AG04450 (cell line): ENCODE results near the gene USP9X. TPM values are rescaled to one million over a fixed set of nuclear protein-coding genes. Genes with fewer than 3 reads are reported as not detected.
"Not testable (repeated sequence)": the region's sequence is repeated elsewhere in the genome, so short reads cannot be mapped to it uniquely, and the experiment has no call there.

Source experiments
- CTCF ChIA-PET: fragments of 300-600, 350-600 bp; formaldehyde crosslinking; extraction: SDS; loops from one replicate; lab custom pipeline; 2022; ENCODE audit warnings: antibody characterized with exemption, inconsistent platforms; lab: Charles Lee
- POLR2A ChIA-PET: fragments of 350-600 bp; formaldehyde crosslinking; extraction: SDS; loops from one replicate; lab custom pipeline; 2021; ENCODE audit warnings: antibody characterized with exemption, inconsistent platforms; lab: Yijun Ruan, JAX
- DNase-seq: peaks from one replicate; pipeline ENCODE4 v3.0.0-alpha.2; 2011; ENCODE audit warnings: low read depth, low spot score
- H3K27ac ChIP-seq: one replicate; pipeline ENCODE4 v1.5.1; 2012; ENCODE audit warnings: low read depth, low read length, control low read depth
- H3K27me3 ChIP-seq: one replicate; pipeline ENCODE4 v1.6.0; 2012; ENCODE audit warnings: low read length; ENCODE audit not compliant: control insufficient read depth, insufficient read depth
- H3K4me3 ChIP-seq: 2 replicates; pipeline ENCODE4 v1.5.1; 2011; ENCODE audit warnings: mild to moderate bottlenecking, low read depth, low read length, control low read depth
- H3K9me3 ChIP-seq: 2 replicates; pipeline ENCODE4 v1.5.1; 2012; ENCODE audit warnings: low read length; ENCODE audit not compliant: control insufficient read depth, insufficient read depth
- CTCF ChIP-seq: IDR thresholded peaks from 2 replicates; pipeline ENCODE4 v1.5.1; 2011; ENCODE audit warnings: low read depth, low read length, control low read depth, inconsistent platforms
- polyA plus RNA-seq: library from polyadenylated mRNA; depleted of rRNA; stranded (reverse); fragments of >200 nt; gene quantifications from 2 replicates; pipeline ENCODE4 v1.2.3, GENCODE V29; 2011

The USP9X gene
- polyA plus RNA-seq, 1 experiment = 49.1 TPM

GRCh38 chrX:41224605-41225004, 139.4 kb downstream of the USP9X start:
- no peak for DNase-seq
- Histone ChIP-seq H3K9me3 (no peaks in the 10 kb centered on the region), H3K4me3 (no peak overlapping the region), H3K27me3 (no peaks in the 10 kb centered on the region), H3K27ac (no peak overlapping the region)
- TF ChIP-seq CTCF = no peak
- CTCF ChIA-PET = no interaction called here
- POLR2A ChIA-PET = no interaction called here

GRCh38 chrX:41233988-41234387, 148.7 kb downstream of the USP9X start:
- TF ChIP-seq CTCF = no peak
- Histone ChIP-seq H3K9me3 (no peaks in the 10 kb centered on the region), H3K27ac (no peak overlapping the region), H3K4me3 (no peak overlapping the region), H3K27me3 (no peaks in the 10 kb centered on the region)
- CTCF ChIA-PET = no interaction called here
- POLR2A ChIA-PET = no interaction called here
- DNase-seq = no peak

GRCh38 chrX:41234471-41234870, 149.2 kb downstream of the USP9X start:
- POLR2A ChIA-PET, H3K9me3 ChIP-seq, H3K27ac ChIP-seq, DNase-seq, CTCF ChIA-PET, H3K27me3 ChIP-seq, H3K4me3 ChIP-seq: not testable (repeated sequence)

- ChIA-PET CTCF (no interaction called here), POLR2A (no interaction called here)
- Histone ChIP-seq H3K27me3 (no peaks in the 10 kb centered on the region), H3K4me3 (no peak overlapping the region), H3K27ac (no peak overlapping the region), H3K9me3 (no peaks in the 10 kb centered on the region)
- TF ChIP-seq CTCF = no peak
- DNase-seq = no peak
Measured at GRCh38 chrX:41234962-41235361, 149.7 kb downstream of the USP9X start.

GRCh38 chrX:41236629-41237028, 151.4 kb downstream of the USP9X start:
- H3K27me3 ChIP-seq = no peaks in the 10 kb centered on the region
- no peak for DNase-seq
- no peak overlapping the region for H3K4me3 ChIP-seq
- no peak for TF ChIP-seq CTCF
- no peaks in the 10 kb centered on the region for H3K9me3 ChIP-seq
- CTCF ChIA-PET = interaction anchor here (0.9 to 2.9 kb wide), 2 partner anchors 17 to 56 kb away, joined by 3 to 8 read pairs; no protein-coding TSS in a partner anchor
- POLR2A ChIA-PET = no interaction called here
- H3K27ac ChIP-seq = no peak overlapping the region

GRCh38 chrX:41240509-41240908, 155.3 kb downstream of the USP9X start:
- H3K4me3 ChIP-seq = no peak overlapping the region
- H3K27ac ChIP-seq = no peak overlapping the region
- no peak for TF ChIP-seq CTCF
- CTCF ChIA-PET = no interaction called here
- H3K9me3 ChIP-seq = no peaks in the 10 kb centered on the region
- POLR2A ChIA-PET = no interaction called here
- no peak for DNase-seq
- no peaks in the 10 kb centered on the region for H3K27me3 ChIP-seq
